Measurements from ENCODE around the gene TMEM116.

Gene TMEM116

DNA sequence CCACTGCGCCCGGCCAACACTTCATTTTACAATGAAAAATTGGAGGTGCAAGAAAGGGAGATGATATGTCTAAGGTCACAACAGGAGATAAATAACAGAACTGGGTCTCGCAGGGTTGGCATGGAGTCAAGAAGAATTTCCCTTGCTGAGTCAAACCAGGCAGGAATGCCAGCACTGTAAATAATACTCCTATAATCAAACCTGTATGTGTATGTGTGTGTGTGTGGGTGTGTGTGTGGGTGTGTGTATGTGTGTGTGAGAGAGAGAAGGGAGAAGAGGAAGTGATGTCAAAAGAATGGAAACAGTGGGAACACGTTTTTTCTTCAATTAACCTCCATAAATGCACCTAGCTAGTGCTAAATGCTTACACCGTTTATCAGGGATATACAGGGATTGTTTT lies 70.4 kb downstream of the TMEM116 start:
- Histone ChIP-seq H4K20me1 (ENCODE audit: insufficient read depth, low read length, poor library complexity, severe bottlenecking) (no peaks in the 10 kb centered on the region), H3K9me3 (ENCODE audit: insufficient read depth, low read depth, low read length) (no peaks in the 10 kb centered on the region), H3K4me1 (ENCODE audit: insufficient read depth, low read length, poor library complexity, severe bottlenecking) (no peaks in the 10 kb centered on the region), H3F3A (ENCODE audit: low read depth) (no peaks in the 10 kb centered on the region), H2AFZ (ENCODE audit: low read length) (no peak overlapping the region), H3K79me2 (ENCODE audit: insufficient read depth, low read length) (no peaks in the 10 kb centered on the region), H3K4me3 (ENCODE audit: low read length, poor library complexity, severe bottlenecking) (no peak overlapping the region), H3K36me3 (ENCODE audit: insufficient read depth, low read length) (no peaks in the 10 kb centered on the region), H3K4me2 (ENCODE audit: low read depth, low read length, poor library complexity, severe bottlenecking) (no peak overlapping the region), H3K9ac (ENCODE audit: low read depth, low read length, poor library complexity, severe bottlenecking) (no peak overlapping the region), H3K27me3 (ENCODE audit: insufficient read depth, low read length, poor library complexity, severe bottlenecking) (no peaks in the 10 kb centered on the region), H3K9me2 (replicated peaks; ENCODE audit: low read depth, low read length) (no peaks in the 10 kb centered on the region)
- no peak for TF ChIP-seq EZH2phosphoT487 (IDR thresholded peaks at IDR 0.05; ENCODE audit: borderline replicate concordance)
- no peak for TF ChIP-seq CTCF (conservative IDR thresholded peaks at IDR 0.05; ENCODE audit: low read length)

GRCh38 chr12:111937429-111937828 lies 75.5 kb downstream of the TMEM116 start:
- H3K27me3 ChIP-seq (ENCODE audit: insufficient read depth, low read length, poor library complexity, severe bottlenecking) = no peaks in the 10 kb centered on the region
- H3F3A ChIP-seq (ENCODE audit: low read depth) = no peaks in the 10 kb centered on the region
- no peaks in the 10 kb centered on the region for H3K36me3 ChIP-seq (ENCODE audit: insufficient read depth, low read length)
- no peak overlapping the region for H3K4me2 ChIP-seq (ENCODE audit: low read depth, low read length, poor library complexity, severe bottlenecking)
- no peaks in the 10 kb centered on the region for H3K9me2 ChIP-seq (replicated peaks; ENCODE audit: low read depth, low read length)
- H3K9ac ChIP-seq (ENCODE audit: low read depth, low read length, poor library complexity, severe bottlenecking) = no peak overlapping the region
- TF ChIP-seq EZH2phosphoT487 (IDR thresholded peaks at IDR 0.05; ENCODE audit: borderline replicate concordance) = no peak
- no peak for TF ChIP-seq CTCF (conservative IDR thresholded peaks at IDR 0.05; ENCODE audit: low read length)
- H3K4me1 ChIP-seq (ENCODE audit: insufficient read depth, low read length, poor library complexity, severe bottlenecking) = no peaks in the 10 kb centered on the region
- no peaks in the 10 kb centered on the region for H3K79me2 ChIP-seq (ENCODE audit: insufficient read depth, low read length)
- no peak overlapping the region for H2AFZ ChIP-seq (ENCODE audit: low read length)
- H3K9me3 ChIP-seq (ENCODE audit: insufficient read depth, low read depth, low read length) = no peaks in the 10 kb centered on the region
- H4K20me1 ChIP-seq (ENCODE audit: insufficient read depth, low read length, poor library complexity, severe bottlenecking) = no peaks in the 10 kb centered on the region
- no peak overlapping the region for H3K4me3 ChIP-seq (ENCODE audit: low read length, poor library complexity, severe bottlenecking)

DNA sequence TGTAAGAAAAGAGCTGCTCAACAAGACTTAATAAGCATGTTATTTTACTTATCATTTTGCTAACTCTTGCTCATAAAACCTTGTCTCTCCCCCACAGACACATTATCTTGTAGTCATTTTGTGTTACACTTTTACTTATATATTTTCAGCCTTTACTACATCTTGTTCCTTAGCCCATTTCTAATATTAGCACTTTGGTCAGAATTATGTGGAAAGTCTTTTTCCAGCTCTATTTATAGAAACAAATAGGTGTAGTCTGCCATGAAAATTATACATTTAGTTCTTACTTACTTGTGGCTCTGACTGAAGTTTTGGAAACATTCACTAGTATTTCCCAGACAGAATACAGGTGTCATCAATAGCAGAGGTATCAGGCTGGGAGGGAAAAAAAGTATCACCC lies 76.1 kb downstream of the TMEM116 start:
- H3K27me3 ChIP-seq (ENCODE audit: insufficient read depth, low read length, poor library complexity, severe bottlenecking) = no peaks in the 10 kb centered on the region
- TF ChIP-seq CTCF (conservative IDR thresholded peaks at IDR 0.05; ENCODE audit: low read length) = no peak
- TF ChIP-seq EZH2phosphoT487 (IDR thresholded peaks at IDR 0.05; ENCODE audit: borderline replicate concordance) = no peak

More for the DNA sequence above, 76.1 kb downstream of the TMEM116 start:
- H3K4me3 ChIP-seq (ENCODE audit: low read length, poor library complexity, severe bottlenecking) = no peak overlapping the region
- H3F3A ChIP-seq (ENCODE audit: low read depth) = no peaks in the 10 kb centered on the region
- no peaks in the 10 kb centered on the region for H3K9me3 ChIP-seq (ENCODE audit: insufficient read depth, low read depth, low read length)
- H3K4me2 ChIP-seq (ENCODE audit: low read depth, low read length, poor library complexity, severe bottlenecking) = no peak overlapping the region
- no peaks in the 10 kb centered on the region for H3K4me1 ChIP-seq (ENCODE audit: insufficient read depth, low read length, poor library complexity, severe bottlenecking)
- no peaks in the 10 kb centered on the region for H3K79me2 ChIP-seq (ENCODE audit: insufficient read depth, low read length)
- no peaks in the 10 kb centered on the region for H3K36me3 ChIP-seq (ENCODE audit: insufficient read depth, low read length)
- no peaks in the 10 kb centered on the region for H3K9me2 ChIP-seq (replicated peaks; ENCODE audit: low read depth, low read length)
- H4K20me1 ChIP-seq (ENCODE audit: insufficient read depth, low read length, poor library complexity, severe bottlenecking) = no peaks in the 10 kb centered on the region
- H3K9ac ChIP-seq (ENCODE audit: low read depth, low read length, poor library complexity, severe bottlenecking) = no peak overlapping the region
- H2AFZ ChIP-seq (ENCODE audit: low read length) = no peak overlapping the region
